ENCODE data around the gene FEZF2.

The FEZF2 gene

GRCh38 chr3:62371720-62372591 lies 1.4 kb downstream of the FEZF2 start:
- DNase-seq: no peak

- DNase-seq: no peak
These were observed 2.3 kb downstream of the FEZF2 start for GRCh38 chr3:62370858-62371719.

- no peak for DNase-seq
These were observed 3.1 kb downstream of the FEZF2 start for GRCh38 chr3:62370112-62370857.

- DNase-seq: no peak
These were observed 3.9 kb downstream of the FEZF2 start for GRCh38 chr3:62369476-62369743.

GRCh38 chr3:62368705-62369475 lies 4.5 kb downstream of the FEZF2 start:
- no peak for DNase-seq

- no peak for DNase-seq
These were observed 5.1 kb downstream of the FEZF2 start for GRCh38 chr3:62368290-62368704.

GRCh38 chr3:62367763-62368195 lies 5.6 kb downstream of the FEZF2 start:
- no peak for DNase-seq

GRCh38 chr3:62366126-62366484 lies 7.2 kb downstream of the FEZF2 start:
- no peak for DNase-seq

- no peak for DNase-seq
These were observed 7.8 kb downstream of the FEZF2 start for GRCh38 chr3:62365391-62366125.

GRCh38 chr3:62364191-62364590 lies 9.2 kb downstream of the FEZF2 start:
- DNase-seq: no peak

- no peak for DNase-seq
These were observed 10.1 kb downstream of the FEZF2 start for GRCh38 chr3:62363275-62363674.

GRCh38 chr3:62361824-62362223 lies 11.5 kb downstream of the FEZF2 start:
- no peak for DNase-seq

GRCh38 chr3:62361261-62361660 lies 12.1 kb downstream of the FEZF2 start:
- no peak for DNase-seq

GRCh38 chr3:62359531-62359930 lies 13.8 kb downstream of the FEZF2 start:
- DNase-seq: no peak

- DNase-seq: no peak
These were observed 17.0 kb downstream of the FEZF2 start for GRCh38 chr3:62356356-62356755.

- no peak for DNase-seq
These were observed 17.6 kb downstream of the FEZF2 start for GRCh38 chr3:62355703-62356102.

- DNase-seq: no peak
These were observed 29.6 kb downstream of the FEZF2 start for GRCh38 chr3:62343755-62344154.

GRCh38 chr3:62335196-62335595 lies 38.2 kb downstream of the FEZF2 start:
- DNase-seq: no peak

- DNase-seq: no peak
These were observed 40.5 kb downstream of the FEZF2 start for GRCh38 chr3:62332835-62333244.

- no peak for DNase-seq
These were observed 41.3 kb downstream of the FEZF2 start for GRCh38 chr3:62332017-62332416.

- no peak for DNase-seq
These were observed 43.4 kb downstream of the FEZF2 start for GRCh38 chr3:62329971-62330370.

GRCh38 chr3:62325896-62326295 lies 47.5 kb downstream of the FEZF2 start:
- no peak for DNase-seq

All from left hindlimb (tissue), 1 donor.